GM18508 (cell line): ENCODE measurements around the gene CD63.

Source experiments
- ATAC-seq: cut with Tn5 transposase; IDR thresholded peaks from one replicate; pipeline ENCODE4 v1.9.1; 2021; ENCODE audit warnings: moderate number of reproducible peaks; ENCODE audit not compliant: insufficient read depth, unreplicated experiment

Gene CD63

DNA sequence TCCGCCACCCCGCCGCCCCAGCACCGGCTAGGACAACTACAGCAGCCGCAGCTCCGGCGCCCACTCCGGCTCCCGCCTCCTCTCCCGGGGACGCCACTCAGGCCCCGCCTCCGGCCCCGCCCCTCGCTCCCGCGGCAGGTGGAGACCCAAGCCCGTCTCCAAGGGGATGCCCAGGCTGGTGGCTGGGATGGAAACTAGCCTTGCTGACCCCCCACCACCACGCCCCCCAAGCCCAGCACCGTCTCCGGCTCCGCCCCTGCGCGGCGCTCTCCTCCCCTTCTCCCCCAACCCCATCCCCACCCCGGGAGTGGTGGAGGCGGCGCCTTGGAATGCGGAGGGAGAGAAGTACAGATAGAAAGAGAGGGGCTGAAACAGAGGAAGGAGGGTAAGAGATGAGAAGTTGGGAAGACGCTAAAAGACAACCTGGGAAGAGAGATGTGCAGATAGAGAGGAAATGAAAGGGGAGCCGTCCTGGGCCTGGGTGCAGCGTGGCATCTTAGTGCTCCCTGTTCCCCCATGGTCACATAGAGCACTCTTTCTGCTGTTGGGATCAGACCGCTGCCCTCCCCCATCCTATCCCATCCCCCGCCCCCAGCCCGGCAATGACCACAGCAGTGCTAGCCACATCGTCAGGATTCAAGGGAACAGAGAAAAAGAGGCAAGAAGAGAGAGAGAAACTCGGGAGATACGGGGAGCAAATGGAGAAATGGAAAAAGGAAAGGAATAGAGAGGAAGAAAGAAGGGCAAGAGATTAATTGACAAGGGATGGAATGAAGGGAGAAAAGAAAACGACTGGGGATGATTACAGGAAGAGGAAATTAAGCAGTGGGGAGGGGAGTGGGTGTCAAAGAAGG, 20.7 kb downstream of the CD63 start, which contains the start of gene ITGA7:
Gene ITGA7 (minus strand): TSS at position 64 of the 854 bp plus-strand sequence. CDS start 222 bp downstream, outside the sequence.
- ATAC-seq, result no peak

DNA sequence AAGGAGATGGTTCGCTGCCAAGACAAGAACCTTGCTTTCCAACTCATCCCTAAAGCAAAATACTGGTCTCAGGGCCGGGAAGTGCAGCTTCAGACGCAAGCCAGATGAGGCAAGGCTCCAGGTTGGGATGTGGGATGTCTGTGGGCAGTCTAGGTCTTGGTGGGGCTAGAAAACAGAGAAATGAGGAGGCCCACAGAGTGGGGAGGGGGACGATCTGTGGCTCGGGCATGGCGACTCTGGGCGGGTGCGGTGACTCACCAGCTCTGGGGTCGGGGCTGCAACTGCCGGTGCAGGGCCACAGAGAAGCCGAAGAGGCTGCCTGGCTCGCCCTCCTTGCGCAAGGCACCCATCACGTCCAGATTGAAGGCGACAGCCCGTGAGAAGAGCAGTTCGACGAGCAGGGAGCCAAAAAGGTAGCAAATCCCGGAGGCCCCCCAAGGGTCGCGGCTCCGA, 21.6 kb downstream of the CD63 start:
- no peak for ATAC-seq

DNA sequence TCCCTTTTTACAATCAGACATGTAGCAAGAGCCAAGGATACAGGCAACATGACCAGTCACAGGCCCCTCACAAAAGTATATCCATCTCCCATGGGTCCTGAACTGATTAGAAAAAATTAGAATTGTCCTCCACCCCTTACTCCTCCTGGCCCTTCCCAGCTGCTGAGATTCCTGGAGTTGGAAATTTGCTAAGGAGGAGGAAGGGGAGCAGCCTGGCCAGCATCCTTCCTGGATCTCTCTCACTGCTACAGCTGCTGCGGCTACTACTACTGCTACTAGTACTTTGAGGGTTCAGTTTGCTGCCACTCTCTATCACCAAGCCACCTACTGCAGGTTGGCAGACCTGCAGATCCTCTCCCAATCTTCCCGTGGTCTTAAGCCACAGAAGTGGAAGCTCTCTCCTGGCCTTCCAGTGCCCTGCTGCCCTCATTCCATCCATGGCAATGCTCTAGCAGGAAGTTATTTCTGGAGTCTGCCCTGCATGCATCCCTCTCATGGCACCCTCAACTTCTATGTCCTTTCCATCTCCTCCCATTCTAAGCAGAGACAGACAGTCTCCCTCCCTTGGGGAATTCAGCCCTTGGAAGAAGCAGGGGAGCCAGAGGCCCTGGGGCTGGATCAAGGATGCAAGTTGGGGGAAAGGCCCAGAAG, 22.1 kb downstream of the CD63 start:
- no peak for ATAC-seq

DNA sequence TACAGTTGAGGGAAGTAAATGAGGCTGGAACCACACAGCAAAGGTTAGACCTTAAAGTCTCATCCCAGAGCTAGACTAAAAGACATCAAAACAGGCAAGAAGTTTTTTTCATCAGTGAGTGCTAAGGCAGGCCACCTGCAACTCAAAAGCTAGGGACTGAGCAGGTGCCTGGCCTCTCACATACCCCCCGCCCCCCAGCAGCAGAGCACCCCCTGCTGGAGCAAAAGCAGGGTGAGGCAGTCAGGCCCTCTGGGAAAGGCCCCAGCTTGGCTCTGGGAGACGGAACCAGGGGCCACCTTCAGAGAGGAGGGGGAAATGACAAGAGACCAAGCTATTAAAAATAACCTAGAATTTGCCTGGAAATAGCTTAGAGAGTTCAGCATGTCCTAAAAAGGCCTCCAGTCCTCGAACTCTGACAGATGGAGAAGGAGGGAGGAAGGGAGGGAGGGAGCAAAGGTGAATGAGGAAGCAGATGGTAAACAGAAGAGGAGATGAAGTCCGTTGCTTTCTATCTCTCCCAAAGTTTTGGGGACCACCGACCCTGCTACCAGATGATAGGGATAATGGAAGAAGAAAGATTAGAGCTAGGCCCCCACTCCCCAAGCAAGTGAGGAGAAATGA, 22.9 kb downstream of the CD63 start:
- no peak for ATAC-seq

DNA sequence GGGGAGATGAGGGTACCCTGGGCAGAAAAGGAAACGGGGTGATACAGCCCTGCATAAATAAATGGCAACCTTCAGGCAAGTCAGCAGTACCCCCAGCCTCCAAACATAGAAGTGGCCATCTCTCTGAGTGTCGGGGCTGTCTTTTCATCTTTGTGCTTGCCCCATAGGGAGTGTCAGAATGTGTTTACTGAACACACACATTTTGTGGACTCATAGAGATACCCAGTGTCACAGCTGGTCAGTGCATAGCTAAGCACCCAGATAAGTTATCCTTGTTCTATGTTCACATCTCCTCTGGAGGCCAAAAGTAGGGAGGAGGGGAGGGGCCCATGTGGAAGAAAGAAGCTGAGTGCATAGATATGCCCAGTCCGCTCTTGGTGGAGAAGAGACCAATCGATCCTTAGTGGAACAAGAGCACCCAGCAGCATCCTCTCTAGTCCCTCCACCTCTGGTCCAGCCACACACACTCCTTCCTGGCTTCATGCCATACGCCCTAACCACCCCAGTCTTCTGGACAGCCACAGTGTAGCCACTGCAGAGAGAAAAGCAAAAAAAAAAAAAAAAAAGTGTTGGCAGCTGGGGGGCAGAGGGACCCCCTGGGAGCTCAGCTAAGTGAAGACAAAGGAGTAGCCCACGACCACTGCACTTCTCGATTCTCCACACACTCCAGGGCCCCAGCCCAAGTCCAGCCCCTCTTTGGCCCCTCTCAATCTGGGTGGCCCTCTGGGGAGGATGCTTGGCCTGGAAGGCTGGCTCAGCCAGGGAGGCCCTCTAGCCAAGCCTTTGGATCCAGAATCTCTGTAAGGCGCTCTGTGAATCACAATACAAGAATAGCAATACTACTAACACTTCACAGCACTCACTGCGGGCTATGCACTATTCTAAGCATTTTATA, 23.7 kb downstream of the CD63 start:
- ATAC-seq, result no peak

GRCh38 chr12:55703901-55704761, 24.7 kb downstream of the CD63 start:
- no peak for ATAC-seq

DNA sequence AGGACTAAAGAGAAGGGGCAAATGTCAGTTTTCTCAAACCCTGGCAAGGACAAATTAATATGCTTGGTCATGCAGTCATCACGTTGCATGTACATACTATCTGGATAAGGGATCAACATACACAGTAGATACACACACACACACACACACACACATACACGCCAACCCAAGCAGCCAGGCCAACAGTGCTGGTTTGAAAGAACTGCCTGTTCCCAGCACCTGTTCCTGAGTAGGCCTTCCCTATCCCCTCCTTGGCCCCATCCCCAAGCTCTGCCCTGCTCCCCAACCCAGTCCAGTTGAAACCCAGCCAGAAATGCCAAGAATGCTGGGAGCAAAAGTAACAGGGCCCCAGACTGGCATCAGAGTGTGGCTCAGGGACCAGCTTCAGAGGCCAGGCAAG, 25.5 kb downstream of the CD63 start:
- ATAC-seq, result no peak

GRCh38 chr12:55702861-55703260, 25.9 kb downstream of the CD63 start:
- ATAC-seq, result no peak

GRCh38 chr12:55700255-55701018, 28.4 kb downstream of the CD63 start:
- no peak for ATAC-seq

DNA sequence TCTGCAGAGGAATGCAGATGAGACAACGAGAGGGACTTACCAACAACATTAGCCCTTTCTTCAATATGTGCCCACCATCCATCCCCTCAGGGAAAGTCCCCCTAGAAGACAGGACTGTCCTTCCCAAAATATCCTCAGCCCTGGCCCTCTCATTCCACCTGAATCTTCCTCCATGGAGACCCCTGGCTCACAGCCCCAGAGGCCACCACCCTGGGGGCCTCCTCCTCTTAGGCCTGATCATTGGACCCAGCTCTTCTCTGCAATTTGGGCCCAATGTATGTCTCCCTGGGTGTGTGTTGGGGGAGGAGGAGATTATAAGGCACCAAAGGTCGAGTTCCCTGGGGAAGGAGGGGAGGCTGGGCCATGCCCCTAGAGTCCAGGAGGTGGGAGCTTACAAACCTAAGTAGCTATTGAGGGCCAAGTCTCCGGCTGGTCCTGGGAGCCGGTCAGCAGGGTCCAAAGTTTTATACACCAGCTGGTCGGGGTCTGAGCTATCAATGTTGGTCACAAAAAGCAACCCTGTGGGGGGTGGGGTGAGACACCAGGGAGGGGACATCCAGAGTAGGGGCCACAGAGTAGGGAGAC, 29.2 kb downstream of the CD63 start:
- ATAC-seq, result no peak

DNA sequence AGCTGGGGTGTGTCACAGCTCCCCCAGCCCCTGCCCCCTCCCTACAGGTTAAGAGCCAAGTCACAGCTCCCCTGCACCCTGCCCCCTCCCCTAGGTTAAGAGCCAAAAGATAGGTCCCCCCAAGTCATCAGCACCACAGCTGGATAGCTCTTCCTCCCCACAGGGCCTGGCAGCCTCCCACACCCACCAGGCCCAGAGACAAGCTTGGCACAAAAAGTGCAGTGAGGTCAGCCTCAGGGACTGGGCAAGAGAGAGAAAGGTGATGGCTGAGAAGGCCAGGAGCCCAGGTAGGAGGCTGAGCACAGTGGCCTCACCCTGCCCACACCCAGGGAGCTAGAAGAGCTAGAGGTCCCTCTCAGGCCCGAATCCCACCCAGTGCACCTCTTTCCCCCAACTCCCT, 29.8 kb downstream of the CD63 start:
- ATAC-seq, result no peak

- ATAC-seq, result no peak
Observed at GRCh38 chr12:55698241-55698955, 30.4 kb downstream of the CD63 start.

DNA sequence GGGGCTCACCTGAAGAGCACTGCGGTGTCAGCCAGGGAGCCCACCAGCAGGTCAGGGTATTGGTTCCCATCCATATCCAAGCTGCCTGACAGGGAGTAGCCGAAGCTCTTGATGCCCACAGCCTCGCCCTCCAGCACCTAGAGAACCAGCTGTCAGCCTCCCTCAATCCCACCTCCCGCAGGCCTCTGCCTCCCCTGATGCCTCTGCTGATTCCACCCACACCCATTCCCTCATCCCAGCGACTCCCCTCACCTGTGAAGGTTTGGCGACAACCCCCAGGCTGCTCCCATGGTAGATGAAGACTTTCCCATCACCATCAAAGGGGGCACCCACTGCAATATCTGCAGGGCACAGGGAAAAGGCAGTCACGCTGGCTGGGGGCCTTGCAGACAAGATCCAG, 31.1 kb downstream of the CD63 start:
- ATAC-seq, result no peak

- ATAC-seq, result no peak
Observed at GRCh38 chr12:55696796-55697462, 31.9 kb downstream of the CD63 start.

DNA sequence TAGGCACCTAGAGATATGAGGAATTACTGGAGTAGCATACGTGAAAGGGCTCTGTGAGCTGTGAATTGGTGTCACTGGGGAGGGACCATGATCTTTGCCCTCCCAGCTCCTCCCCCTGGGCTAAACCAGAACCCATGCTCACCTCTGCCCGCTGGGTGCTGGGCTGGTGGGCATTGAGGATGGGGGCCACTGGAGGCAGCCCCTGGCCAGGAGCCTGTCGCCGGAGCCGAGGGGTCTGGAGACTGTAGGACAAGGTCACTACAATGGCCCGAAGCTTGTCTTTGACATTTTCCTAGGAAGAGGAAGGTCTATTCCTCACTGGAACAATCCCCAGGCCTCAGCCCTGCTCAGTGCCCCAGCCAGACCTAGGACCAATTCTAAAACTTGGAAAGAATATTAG, 32.7 kb downstream of the CD63 start:
- no peak for ATAC-seq

DNA sequence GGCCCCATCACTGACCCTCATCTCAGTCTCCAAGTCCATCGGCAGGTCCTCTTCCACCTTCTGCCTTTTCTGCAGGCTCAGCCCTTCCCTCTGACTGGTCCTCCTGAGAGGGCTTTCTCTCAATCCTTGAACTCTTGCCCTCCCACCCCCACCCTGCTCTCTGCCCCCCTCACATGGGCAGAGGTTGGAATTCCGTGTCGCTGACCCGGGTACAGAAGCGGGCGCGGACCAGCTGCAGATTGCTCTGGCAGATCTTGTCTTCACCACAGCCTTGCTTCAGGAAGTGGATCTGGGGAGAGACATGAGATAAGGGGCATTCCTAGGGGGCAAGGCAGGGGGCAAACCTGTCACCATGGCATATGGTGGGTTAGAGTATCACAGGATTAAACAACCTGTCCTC, 33.5 kb downstream of the CD63 start:
- no peak for ATAC-seq

- no peak for ATAC-seq
Observed at GRCh38 chr12:55694651-55695050, 34.2 kb downstream of the CD63 start.
